HL-60 (cell line): ENCODE measurements around the gene SPDEF.

Experiments used
- DNase-seq, 2 experiments: peaks; one replicate each; pipeline ENCODE4 v3.0.0-alpha.2; 2010 to 2020; ENCODE audit warnings: low read depth in 1 of 2, low spot score in 1 of 2
- H3K27ac ChIP-seq: fragments of 250-450 bp; sonication (Bioruptor Pico); replicated peaks from 2 replicates; pipeline ENCODE4 v1.5.1; 2020; ENCODE audit warnings: mild to moderate bottlenecking, moderate library complexity
- H3K27me3 ChIP-seq: fragments of 250-450 bp; sonication (Bioruptor Pico); 2 replicates; pipeline ENCODE4 v1.5.1; 2021; ENCODE audit warnings: mild to moderate bottlenecking, moderate library complexity; ENCODE audit not compliant: insufficient read depth, poor library complexity, severe bottlenecking
- H3K4me3 ChIP-seq: replicated peaks from 2 replicates; pipeline ENCODE4 v1.5.1; 2011; ENCODE audit warnings: mild to moderate bottlenecking, control low read depth, low read length; ENCODE audit not compliant: insufficient read depth
- GABPA ChIP-seq: IDR thresholded peaks from 2 replicates; pipeline ENCODE4 v1.6.1; 2012; ENCODE audit warnings: low read depth
- POLR2AphosphoS5 ChIP-seq: IDR thresholded peaks from 2 replicates; pipeline ENCODE4 v1.6.1; 2012; ENCODE audit warnings: low read depth
- SPI1 ChIP-seq: IDR thresholded peaks from 2 replicates; pipeline ENCODE4 v1.6.1; 2012; ENCODE audit warnings: low read depth, mild to moderate bottlenecking, borderline replicate concordance
- TF ChIP-seq, protein P1 (sequence below): IDR thresholded peaks from 2 replicates; pipeline ENCODE4 v1.6.1; 2012; ENCODE audit warnings: low read depth; ENCODE audit not compliant: insufficient replicate concordance
- TF ChIP-seq, protein P2 (sequence below): IDR thresholded peaks from one replicate; pipeline ENCODE4 v1.5.1; 2011; ENCODE audit warnings: low read length, control low read depth, inconsistent platforms; ENCODE audit not compliant: insufficient read depth

SPDEF gene

DNA sequence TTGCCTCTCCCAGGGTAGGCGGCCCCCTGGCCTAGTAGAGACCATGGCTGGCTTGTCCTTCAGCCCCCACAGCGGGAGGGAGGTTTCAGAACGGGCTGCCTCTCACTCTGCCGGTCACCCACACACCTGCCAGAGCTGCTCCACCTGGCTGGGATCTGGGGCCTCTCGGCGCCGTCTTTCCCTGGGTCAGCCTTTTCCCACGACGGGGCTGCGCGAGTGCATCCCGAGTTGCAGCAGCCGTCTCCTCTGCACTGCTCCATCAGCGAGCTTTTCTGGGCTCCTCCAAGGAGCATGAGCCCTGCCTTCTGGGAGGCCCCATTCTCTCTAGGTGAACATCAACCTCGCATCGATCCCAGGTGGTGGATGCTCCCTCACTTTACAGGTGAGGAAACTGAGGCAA is 15.9 kb upstream of the SPDEF start:
- no peak for TF ChIP-seq SPI1
- no peak for TF ChIP-seq POLR2AphosphoS5
- TF ChIP-seq, protein P1, sequence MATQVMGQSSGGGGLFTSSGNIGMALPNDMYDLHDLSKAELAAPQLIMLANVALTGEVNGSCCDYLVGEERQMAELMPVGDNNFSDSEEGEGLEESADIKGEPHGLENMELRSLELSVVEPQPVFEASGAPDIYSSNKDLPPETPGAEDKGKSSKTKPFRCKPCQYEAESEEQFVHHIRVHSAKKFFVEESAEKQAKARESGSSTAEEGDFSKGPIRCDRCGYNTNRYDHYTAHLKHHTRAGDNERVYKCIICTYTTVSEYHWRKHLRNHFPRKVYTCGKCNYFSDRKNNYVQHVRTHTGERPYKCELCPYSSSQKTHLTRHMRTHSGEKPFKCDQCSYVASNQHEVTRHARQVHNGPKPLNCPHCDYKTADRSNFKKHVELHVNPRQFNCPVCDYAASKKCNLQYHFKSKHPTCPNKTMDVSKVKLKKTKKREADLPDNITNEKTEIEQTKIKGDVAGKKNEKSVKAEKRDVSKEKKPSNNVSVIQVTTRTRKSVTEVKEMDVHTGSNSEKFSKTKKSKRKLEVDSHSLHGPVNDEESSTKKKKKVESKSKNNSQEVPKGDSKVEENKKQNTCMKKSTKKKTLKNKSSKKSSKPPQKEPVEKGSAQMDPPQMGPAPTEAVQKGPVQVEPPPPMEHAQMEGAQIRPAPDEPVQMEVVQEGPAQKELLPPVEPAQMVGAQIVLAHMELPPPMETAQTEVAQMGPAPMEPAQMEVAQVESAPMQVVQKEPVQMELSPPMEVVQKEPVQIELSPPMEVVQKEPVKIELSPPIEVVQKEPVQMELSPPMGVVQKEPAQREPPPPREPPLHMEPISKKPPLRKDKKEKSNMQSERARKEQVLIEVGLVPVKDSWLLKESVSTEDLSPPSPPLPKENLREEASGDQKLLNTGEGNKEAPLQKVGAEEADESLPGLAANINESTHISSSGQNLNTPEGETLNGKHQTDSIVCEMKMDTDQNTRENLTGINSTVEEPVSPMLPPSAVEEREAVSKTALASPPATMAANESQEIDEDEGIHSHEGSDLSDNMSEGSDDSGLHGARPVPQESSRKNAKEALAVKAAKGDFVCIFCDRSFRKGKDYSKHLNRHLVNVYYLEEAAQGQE = no peak
- no peak for TF ChIP-seq GABPA
- TF ChIP-seq, protein P2, sequence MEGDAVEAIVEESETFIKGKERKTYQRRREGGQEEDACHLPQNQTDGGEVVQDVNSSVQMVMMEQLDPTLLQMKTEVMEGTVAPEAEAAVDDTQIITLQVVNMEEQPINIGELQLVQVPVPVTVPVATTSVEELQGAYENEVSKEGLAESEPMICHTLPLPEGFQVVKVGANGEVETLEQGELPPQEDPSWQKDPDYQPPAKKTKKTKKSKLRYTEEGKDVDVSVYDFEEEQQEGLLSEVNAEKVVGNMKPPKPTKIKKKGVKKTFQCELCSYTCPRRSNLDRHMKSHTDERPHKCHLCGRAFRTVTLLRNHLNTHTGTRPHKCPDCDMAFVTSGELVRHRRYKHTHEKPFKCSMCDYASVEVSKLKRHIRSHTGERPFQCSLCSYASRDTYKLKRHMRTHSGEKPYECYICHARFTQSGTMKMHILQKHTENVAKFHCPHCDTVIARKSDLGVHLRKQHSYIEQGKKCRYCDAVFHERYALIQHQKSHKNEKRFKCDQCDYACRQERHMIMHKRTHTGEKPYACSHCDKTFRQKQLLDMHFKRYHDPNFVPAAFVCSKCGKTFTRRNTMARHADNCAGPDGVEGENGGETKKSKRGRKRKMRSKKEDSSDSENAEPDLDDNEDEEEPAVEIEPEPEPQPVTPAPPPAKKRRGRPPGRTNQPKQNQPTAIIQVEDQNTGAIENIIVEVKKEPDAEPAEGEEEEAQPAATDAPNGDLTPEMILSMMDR = no peak
- DNase-seq = no peak
- H3K27ac ChIP-seq = no peak overlapping the region
- peaks cover 7% of the 10 kb centered on the region for H3K27me3 ChIP-seq
- H3K4me3 ChIP-seq = no peak overlapping the region

DNA sequence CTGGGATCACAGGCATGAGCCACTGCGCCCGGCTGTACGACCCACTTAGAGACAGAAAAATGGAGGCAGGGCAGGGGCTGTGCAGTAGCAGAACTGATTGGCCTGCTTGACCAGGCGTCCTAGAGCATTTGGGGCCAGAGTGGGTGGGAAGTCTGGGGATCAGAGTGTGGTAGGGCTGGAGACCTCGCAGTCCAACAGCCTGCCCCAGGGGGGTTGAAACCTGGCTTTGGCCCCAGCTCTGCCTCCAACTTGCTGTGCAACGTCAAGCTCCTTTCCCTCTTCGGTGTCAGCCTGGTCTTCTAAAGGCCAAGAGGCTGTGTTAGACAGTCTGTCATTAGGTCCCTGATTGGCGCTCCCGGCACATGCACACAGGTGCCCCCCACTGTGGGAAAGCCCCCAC is 15.3 kb upstream of the SPDEF start:
- peaks cover 7% of the 10 kb centered on the region for H3K27me3 ChIP-seq
- H3K4me3 ChIP-seq = no peak overlapping the region
- DNase-seq = no peak
- TF ChIP-seq SPI1 (no peak), GABPA (no peak), POLR2AphosphoS5 (no peak)
- TF ChIP-seq, protein P2 = no peak
- TF ChIP-seq, protein P1 = no peak
- no peak overlapping the region for H3K27ac ChIP-seq

DNA sequence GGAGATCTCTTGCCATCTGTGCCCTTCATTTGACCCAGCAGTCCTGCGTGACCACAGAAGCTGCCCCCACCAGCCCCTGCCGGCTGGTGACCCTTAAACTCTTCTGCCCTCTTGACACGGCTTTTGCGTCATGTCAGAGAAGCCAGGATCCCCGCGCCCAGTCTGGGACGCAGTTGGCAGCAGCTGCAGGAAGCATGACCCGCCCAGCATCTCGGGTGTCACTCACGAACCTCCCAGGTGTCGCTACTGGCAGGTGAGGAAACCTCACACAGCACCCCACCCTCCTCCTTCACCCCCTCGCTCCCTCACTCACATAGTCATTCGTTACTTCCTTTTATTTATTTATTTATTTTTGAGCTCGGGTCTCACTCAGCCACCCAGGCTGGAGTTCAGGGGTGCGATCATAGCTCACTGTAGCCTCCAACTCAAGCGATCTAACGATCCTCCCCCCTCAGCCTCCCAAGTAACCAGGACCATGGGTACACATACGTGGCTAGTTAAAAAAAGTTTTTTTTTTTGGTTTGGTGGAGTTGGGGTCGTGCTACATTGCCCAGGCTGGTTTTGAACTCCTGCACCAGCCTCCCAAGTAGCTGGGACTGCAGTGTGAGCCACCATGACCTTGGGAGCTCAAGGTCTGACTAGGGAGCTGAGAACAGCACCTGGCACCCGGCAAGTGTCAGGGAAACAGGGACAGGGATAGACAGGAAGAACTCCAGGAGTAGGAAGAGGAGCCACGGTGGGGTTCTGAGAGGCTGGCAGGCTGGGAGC is 14.1 kb upstream of the SPDEF start:
- Histone ChIP-seq H3K4me3 (no peak overlapping the region), H3K27me3 (peaks cover 7% of the 10 kb centered on the region), H3K27ac (no peak overlapping the region)
- DNase-seq = no peak
- TF ChIP-seq POLR2AphosphoS5 (no peak), SPI1 (no peak), GABPA (no peak)
- TF ChIP-seq, protein P1 = no peak
- TF ChIP-seq, protein P2 = no peak
